H9 (cell line): ENCODE data around the gene TRNT1. TPM values are rescaled to one million over a fixed set of nuclear protein-coding genes. Genes with fewer than 3 reads are reported as not detected.

Experiments used
- DNase-seq: peaks from one replicate; pipeline ENCODE4 v3.0.0-alpha.2; 2017
- H2AFZ ChIP-seq: one replicate; pipeline ENCODE4 v1.6.1; 2013; ENCODE audit warnings: mild to moderate bottlenecking, low read length, control low read depth, moderate library complexity
- H2AK5ac ChIP-seq: 2 replicates; pipeline ENCODE4 v1.6.1; 2013; ENCODE audit warnings: low read length, control low read depth, mixed read lengths; ENCODE audit not compliant: insufficient read length
- H2BK120ac ChIP-seq: one replicate; pipeline ENCODE4 v1.6.1; 2013; ENCODE audit warnings: low read depth, mild to moderate bottlenecking, low read length, control low read depth, inconsistent platforms; ENCODE audit not compliant: poor library complexity, severe bottlenecking
- H2BK12ac ChIP-seq: 2 replicates; pipeline ENCODE4 v1.6.1; 2013; ENCODE audit warnings: low read length, control low read depth, mixed read lengths, low read depth; ENCODE audit not compliant: insufficient read length
- H2BK15ac ChIP-seq: 2 replicates; pipeline ENCODE4 v1.6.1; 2013; ENCODE audit warnings: low read depth, low read length, control low read depth
- H2BK20ac ChIP-seq: one replicate; pipeline ENCODE4 v1.6.1; 2013; ENCODE audit warnings: low read depth, mild to moderate bottlenecking, low read length, control low read depth, inconsistent platforms; ENCODE audit not compliant: poor library complexity, severe bottlenecking
- H2BK5ac ChIP-seq: 2 replicates; pipeline ENCODE4 v1.6.1; 2013; ENCODE audit warnings: low read length, control low read depth, mixed read lengths; ENCODE audit not compliant: insufficient read length
- H3K14ac ChIP-seq: 2 replicates; pipeline ENCODE4 v1.6.1; 2013; ENCODE audit warnings: low read length, control low read depth; ENCODE audit not compliant: insufficient read depth
- H3K18ac ChIP-seq: 2 replicates; pipeline ENCODE4 v1.6.1; 2013; ENCODE audit warnings: low read depth, mild to moderate bottlenecking, mixed read lengths, low read length, control low read depth; ENCODE audit not compliant: insufficient read length
- H3K23ac ChIP-seq: 2 replicates; pipeline ENCODE4 v1.6.1; 2013; ENCODE audit warnings: low read length, control low read depth, mixed read lengths, low read depth; ENCODE audit not compliant: insufficient read length
- H3K23me2 ChIP-seq: 2 replicates; pipeline ENCODE4 v1.6.1; 2013; ENCODE audit warnings: low read depth, mild to moderate bottlenecking, mixed read lengths, low read length, control low read depth; ENCODE audit not compliant: insufficient read length, poor library complexity, severe bottlenecking
- H3K27ac ChIP-seq: 2 replicates; pipeline ENCODE4 v1.5.1; 2013; ENCODE audit warnings: low read length, control low read depth, mixed read lengths, low read depth; ENCODE audit not compliant: insufficient read length
- H3K27me3 ChIP-seq: 2 replicates; pipeline ENCODE4 v1.6.1; 2013; ENCODE audit warnings: low read length, control low read depth, inconsistent platforms; ENCODE audit not compliant: insufficient read depth
- H3K4ac ChIP-seq: 2 replicates; pipeline ENCODE4 v1.6.1; 2013; ENCODE audit warnings: low read depth, mild to moderate bottlenecking, control low read depth, inconsistent platforms, low read length, moderate library complexity
- H3K4me1 ChIP-seq: 2 replicates; pipeline ENCODE4 v1.6.1; 2013; ENCODE audit warnings: low read length, control low read depth, inconsistent platforms; ENCODE audit not compliant: insufficient read depth
- H3K4me2 ChIP-seq: 2 replicates; pipeline ENCODE4 v1.6.1; 2013; ENCODE audit warnings: low read length, control low read depth, mixed read lengths; ENCODE audit not compliant: insufficient read length, insufficient read depth
- H3K56ac ChIP-seq: 2 replicates; pipeline ENCODE4 v1.6.1; 2013; ENCODE audit warnings: low read depth, mild to moderate bottlenecking, mixed read lengths, low read length, control low read depth; ENCODE audit not compliant: insufficient read length
- H3K79me1 ChIP-seq: 2 replicates; pipeline ENCODE4 v1.6.1; 2013; ENCODE audit warnings: low read depth, mild to moderate bottlenecking, moderate library complexity, low read length, control low read depth, inconsistent platforms; ENCODE audit not compliant: insufficient read depth, poor library complexity, severe bottlenecking
- H3K79me2 ChIP-seq: 2 replicates; pipeline ENCODE4 v1.6.1; 2013; ENCODE audit warnings: low read length, control low read depth, inconsistent platforms; ENCODE audit not compliant: insufficient read depth
- H3K9ac ChIP-seq: 2 replicates; pipeline ENCODE4 v1.6.1; 2013; ENCODE audit warnings: low read length, control low read depth, mixed read lengths; ENCODE audit not compliant: insufficient read length; ENCODE audit errors: extremely low read depth
- H3K9me3 ChIP-seq: one replicate; pipeline ENCODE4 v1.6.1; 2013; ENCODE audit warnings: low read depth, low read length, inconsistent platforms; ENCODE audit not compliant: control insufficient read depth
- H3T11ph ChIP-seq: one replicate; pipeline ENCODE4 v1.6.1; 2013; ENCODE audit warnings: mild to moderate bottlenecking, low read length, control low read depth, inconsistent platforms
- H4K20me1 ChIP-seq: one replicate; pipeline ENCODE4 v1.6.1; 2013; ENCODE audit not compliant: control insufficient read depth, insufficient read length, insufficient read depth
- H4K5ac ChIP-seq: 2 replicates; pipeline ENCODE4 v1.6.1; 2013; ENCODE audit warnings: low read depth, mild to moderate bottlenecking, mixed read lengths, low read length, control low read depth; ENCODE audit not compliant: insufficient read length
- H4K8ac ChIP-seq: replicated peaks from 2 replicates; pipeline ENCODE4 v1.6.1; 2013; ENCODE audit warnings: low read length, control low read depth, mixed read lengths, low read depth; ENCODE audit not compliant: insufficient read length
- H4K91ac ChIP-seq: 2 replicates; pipeline ENCODE4 v1.6.1; 2013; ENCODE audit warnings: low read depth, mild to moderate bottlenecking, moderate library complexity, mixed read lengths, low read length, control low read depth; ENCODE audit not compliant: insufficient read length
- H3K27ac Mint-ChIP-seq, 3 experiments: 2 replicates in 2 of 3; 3 replicates in 1 of 3; pipeline ENCODE4 v1.8.0; 2020 to 2021; ENCODE audit warnings: mixed read lengths in 3 of 3, mild to moderate bottlenecking in 1 of 3, moderate library complexity in 1 of 3
- H3K27me3 Mint-ChIP-seq: 2 replicates; pipeline ENCODE4 v1.8.0; 2021; ENCODE audit warnings: low read depth, mild to moderate bottlenecking, moderate library complexity, mixed read lengths
- H3K36me3 Mint-ChIP-seq, 3 experiments: 2 replicates in 2 of 3; 3 replicates in 1 of 3; pipeline ENCODE4 v1.8.0; 2020 to 2021; ENCODE audit warnings: low read depth in 3 of 3, mixed read lengths in 3 of 3; ENCODE audit not compliant: insufficient read depth in 1 of 3
- H3K4me1 Mint-ChIP-seq, 2 experiments: 2 replicates each; pipeline ENCODE4 v1.8.0; 2020; ENCODE audit warnings: mixed read lengths in 2 of 2
- H3K4me3 Mint-ChIP-seq, 2 experiments: 2 replicates in 1 of 2; 3 replicates in 1 of 2; pipeline ENCODE4 v1.8.0; 2020 to 2021; ENCODE audit warnings: mild to moderate bottlenecking in 2 of 2, mixed read lengths in 2 of 2, moderate library complexity in 1 of 2
- H3K9me3 Mint-ChIP-seq, 2 experiments: 2 replicates in 1 of 2; 3 replicates in 1 of 2; pipeline ENCODE4 v1.8.0; 2020; ENCODE audit warnings: mild to moderate bottlenecking in 2 of 2, mixed read lengths in 2 of 2, moderate library complexity in 1 of 2
- whole genome bisulfite sequencing: extraction: QIAGEN DNeasy Blood & Tissue Kit; methylation state at CpG from one replicate; pipeline ENCODE4 v1.1.7; 2013; ENCODE audit warnings: missing lambda C conversion rate, low lambda C conversion rate, mixed read lengths; ENCODE audit not compliant: insufficient read length; ENCODE audit errors: extremely low coverage; 5-methylcytosine and 5-hydroxymethylcytosine counted together
- total RNA-seq: library from RNA; stranded (reverse); gene quantifications from 2 replicates; pipeline ENCODE4 v1.2.1, GENCODE V29; 2021
- TF ChIP-seq, protein P1 (sequence below): fragments of 200-600 bp; sonication (generic); conservative IDR thresholded peaks from 3 replicates; pipeline ENCODE4 v1.8.0; 2021; ENCODE audit warnings: antibody characterized with exemption, mild to moderate bottlenecking

TRNT1 gene
- total RNA-seq, 1 experiment from 2014 or later = 49.2 TPM

DNA sequence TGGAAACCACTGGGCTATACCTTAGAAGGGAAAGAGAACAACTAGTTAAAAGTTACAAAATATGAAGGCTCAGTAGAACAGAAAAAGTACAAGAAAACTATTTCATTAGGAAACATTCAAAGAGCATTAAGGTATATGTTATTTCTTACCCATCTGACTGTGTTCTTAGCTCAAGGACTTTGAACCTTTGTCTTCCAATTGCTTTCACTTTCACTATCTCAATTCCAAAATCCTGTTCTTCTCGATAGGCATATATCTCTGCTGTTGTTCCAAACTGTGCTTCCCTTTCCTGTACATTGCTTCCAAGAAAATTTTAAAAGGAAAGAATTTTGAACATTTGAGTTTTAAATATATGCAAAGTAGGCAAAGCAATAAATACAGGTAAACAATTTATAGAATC lies 45.9 kb downstream of the TRNT1 start:
- H3K4me3 Mint-ChIP-seq = no peak overlapping the region
- H3K27me3 Mint-ChIP-seq = no peaks in the 10 kb centered on the region
- H2BK120ac ChIP-seq = no peak overlapping the region
- no peaks in the 10 kb centered on the region for H3K4me1 ChIP-seq
- no peak overlapping the region for H4K5ac ChIP-seq
- peaks cover 7% of the 10 kb centered on the region for H3K79me1 ChIP-seq
- H4K20me1 ChIP-seq = no peaks in the 10 kb centered on the region
- no peak overlapping the region for H2BK15ac ChIP-seq
- H3K23me2 ChIP-seq = no peaks in the 10 kb centered on the region
- H2BK12ac ChIP-seq = no peak overlapping the region
- no peaks in the 10 kb centered on the region for H3K79me2 ChIP-seq
- H3K9me3 Mint-ChIP-seq = no peaks in the 10 kb centered on the region
- no peak overlapping the region for H2BK5ac ChIP-seq
- no peak overlapping the region for H4K91ac ChIP-seq
- WGBS = no CpG with 5 or more reads among the region's 1 CpG
- no peak overlapping the region for H2BK20ac ChIP-seq
- no peak overlapping the region for H4K8ac ChIP-seq
- H3K27me3 ChIP-seq = no peaks in the 10 kb centered on the region
- no peak overlapping the region for H3K4me2 ChIP-seq
- no peak overlapping the region for H3K23ac ChIP-seq
- no peak overlapping the region for H3T11ph ChIP-seq
- no peak overlapping the region for H3K18ac ChIP-seq
- no peak overlapping the region for H2AFZ ChIP-seq
- peaks cover 9 to 42% (median 42%) of the 10 kb centered on the region in 3 experiments; a peak in 6 of 7 replicates for H3K36me3 Mint-ChIP-seq
- H3K4ac ChIP-seq = no peak overlapping the region
- H3K27ac ChIP-seq = no peak overlapping the region
- no peaks in the 10 kb centered on the region for H3K9me3 ChIP-seq
- no peak overlapping the region for H3K14ac ChIP-seq
- no peak for DNase-seq
- TF ChIP-seq, protein P1, sequence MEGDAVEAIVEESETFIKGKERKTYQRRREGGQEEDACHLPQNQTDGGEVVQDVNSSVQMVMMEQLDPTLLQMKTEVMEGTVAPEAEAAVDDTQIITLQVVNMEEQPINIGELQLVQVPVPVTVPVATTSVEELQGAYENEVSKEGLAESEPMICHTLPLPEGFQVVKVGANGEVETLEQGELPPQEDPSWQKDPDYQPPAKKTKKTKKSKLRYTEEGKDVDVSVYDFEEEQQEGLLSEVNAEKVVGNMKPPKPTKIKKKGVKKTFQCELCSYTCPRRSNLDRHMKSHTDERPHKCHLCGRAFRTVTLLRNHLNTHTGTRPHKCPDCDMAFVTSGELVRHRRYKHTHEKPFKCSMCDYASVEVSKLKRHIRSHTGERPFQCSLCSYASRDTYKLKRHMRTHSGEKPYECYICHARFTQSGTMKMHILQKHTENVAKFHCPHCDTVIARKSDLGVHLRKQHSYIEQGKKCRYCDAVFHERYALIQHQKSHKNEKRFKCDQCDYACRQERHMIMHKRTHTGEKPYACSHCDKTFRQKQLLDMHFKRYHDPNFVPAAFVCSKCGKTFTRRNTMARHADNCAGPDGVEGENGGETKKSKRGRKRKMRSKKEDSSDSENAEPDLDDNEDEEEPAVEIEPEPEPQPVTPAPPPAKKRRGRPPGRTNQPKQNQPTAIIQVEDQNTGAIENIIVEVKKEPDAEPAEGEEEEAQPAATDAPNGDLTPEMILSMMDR = no peak
- H3K56ac ChIP-seq = no peak overlapping the region
- no peak overlapping the region for H3K27ac Mint-ChIP-seq
- H3K9ac ChIP-seq = no peak overlapping the region
- peaks cover 0 to under 1% of the 10 kb centered on the region in 2 experiments; a peak in 2 of 4 replicates for H3K4me1 Mint-ChIP-seq
- no peak overlapping the region for H2AK5ac ChIP-seq
